Uterus (tissue), 2 donors: ENCODE data around the gene WNT6.

Source experiments
- POLR2A ChIP-seq, 2 donors: fragments of 450-650 bp; IDR thresholded peaks; one replicate each; pipeline ENCODE4 v1.6.1; 2016; ENCODE audit warnings: antibody characterized with exemption in 2 of 2, mild to moderate bottlenecking in 1 of 2, moderate library complexity in 1 of 2
- TF ChIP-seq, protein P1 (sequence below), 4 experiments: fragments of 200-600 bp in 2 of 4; fragments of 450-650 bp in 2 of 4; sonication (generic) in 2 of 4; IDR thresholded peaks; one replicate each; pipeline ENCODE4 v1.5.1; 2016 to 2019; ENCODE audit warnings: antibody characterized with exemption in 4 of 4, mild to moderate bottlenecking in 2 of 4, moderate library complexity in 1 of 4

DNA sequence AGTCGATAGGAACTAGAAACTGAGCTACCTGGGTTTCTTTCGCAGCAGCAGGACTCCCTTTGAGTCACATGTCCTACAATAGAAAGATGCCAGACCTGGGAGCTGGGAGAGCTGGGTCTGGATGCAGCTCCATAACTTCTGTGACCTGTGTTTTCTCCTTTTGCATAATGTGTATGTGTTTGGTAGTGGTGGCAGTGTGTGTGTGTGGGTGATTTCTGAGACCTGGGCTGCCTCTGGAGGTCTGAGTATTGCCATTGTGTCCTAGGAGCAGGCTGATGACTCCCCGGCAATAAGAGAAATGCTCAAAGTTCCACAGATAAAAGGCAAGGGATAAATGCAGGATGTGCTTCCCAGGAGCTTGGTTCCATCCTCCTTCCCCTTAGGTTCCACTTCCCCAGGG, 27.5 kb downstream of the WNT6 start:
- TF ChIP-seq, protein P1, sequence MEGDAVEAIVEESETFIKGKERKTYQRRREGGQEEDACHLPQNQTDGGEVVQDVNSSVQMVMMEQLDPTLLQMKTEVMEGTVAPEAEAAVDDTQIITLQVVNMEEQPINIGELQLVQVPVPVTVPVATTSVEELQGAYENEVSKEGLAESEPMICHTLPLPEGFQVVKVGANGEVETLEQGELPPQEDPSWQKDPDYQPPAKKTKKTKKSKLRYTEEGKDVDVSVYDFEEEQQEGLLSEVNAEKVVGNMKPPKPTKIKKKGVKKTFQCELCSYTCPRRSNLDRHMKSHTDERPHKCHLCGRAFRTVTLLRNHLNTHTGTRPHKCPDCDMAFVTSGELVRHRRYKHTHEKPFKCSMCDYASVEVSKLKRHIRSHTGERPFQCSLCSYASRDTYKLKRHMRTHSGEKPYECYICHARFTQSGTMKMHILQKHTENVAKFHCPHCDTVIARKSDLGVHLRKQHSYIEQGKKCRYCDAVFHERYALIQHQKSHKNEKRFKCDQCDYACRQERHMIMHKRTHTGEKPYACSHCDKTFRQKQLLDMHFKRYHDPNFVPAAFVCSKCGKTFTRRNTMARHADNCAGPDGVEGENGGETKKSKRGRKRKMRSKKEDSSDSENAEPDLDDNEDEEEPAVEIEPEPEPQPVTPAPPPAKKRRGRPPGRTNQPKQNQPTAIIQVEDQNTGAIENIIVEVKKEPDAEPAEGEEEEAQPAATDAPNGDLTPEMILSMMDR (IDR thresholded peaks at IDR 0.05): no peak
- no peak for TF ChIP-seq POLR2A (IDR thresholded peaks at IDR 0.05)
